Cardiac muscle cell (in vitro differentiated cells and primary cell): ENCODE data around the gene CARD18. TPM values are rescaled to one million over a fixed set of nuclear protein-coding genes. Genes with fewer than 3 reads are reported as not detected.

Source experiments
- DNase-seq, 2 donors: peaks; one replicate each; pipeline versions ENCODE4 v3.0.0 to v3.0.0-alpha.2; 2010 to 2017; ENCODE audit warnings: low read depth in 1 of 2, low spot score in 1 of 2
- H3K27ac ChIP-seq: fragments of 200-600 bp; sonication (generic); 2 replicates; pipeline ENCODE4 v1.5.1; 2016
- H3K27me3 ChIP-seq: fragments of 200-600 bp; sonication (generic); 2 replicates; pipeline ENCODE4 v1.6.0; 2016; ENCODE audit warnings: control low read depth
- H3K36me3 ChIP-seq: fragments of 200-600 bp; sonication (generic); 2 replicates; pipeline ENCODE4 v1.5.1; 2016; ENCODE audit warnings: control low read depth
- H3K4me1 ChIP-seq: fragments of 200-600 bp; sonication (generic); 2 replicates; pipeline ENCODE4 v1.8.1; 2017; ENCODE audit warnings: low read depth, mild to moderate bottlenecking, mixed run types
- H3K4me3 ChIP-seq: fragments of 200-600 bp; sonication (generic); 2 replicates; pipeline ENCODE4 v1.5.1; 2016; ENCODE audit warnings: mild to moderate bottlenecking
- H3K9me3 ChIP-seq: fragments of 200-600 bp; sonication (generic); 2 replicates; pipeline ENCODE4 v1.5.1; 2017; ENCODE audit warnings: low read depth, mild to moderate bottlenecking, control low read depth
- CTCF ChIP-seq: IDR thresholded peaks from 2 replicates; pipeline ENCODE4 v1.5.1; 2012; ENCODE audit warnings: low read depth, mild to moderate bottlenecking, low read length
- polyA plus RNA-seq: library from polyadenylated mRNA; unstranded; fragments of >200 nt; fragmentation: Nextera tagmentation; extraction: Ambion mirVana; gene quantifications from 2 replicates; pipeline ENCODE4 v1.2.1, GENCODE V29; 2016
- total RNA-seq: library from RNA; depleted of rRNA; stranded (reverse); fragments of >200 nt; gene quantifications from 2 replicates; pipeline ENCODE4 v1.2.3, GENCODE V29; 2016

The CARD18 gene
- total and polyA plus RNA-seq, 2 experiments from 2014 or later: 0.50 TPM; not detected in 1

DNA sequence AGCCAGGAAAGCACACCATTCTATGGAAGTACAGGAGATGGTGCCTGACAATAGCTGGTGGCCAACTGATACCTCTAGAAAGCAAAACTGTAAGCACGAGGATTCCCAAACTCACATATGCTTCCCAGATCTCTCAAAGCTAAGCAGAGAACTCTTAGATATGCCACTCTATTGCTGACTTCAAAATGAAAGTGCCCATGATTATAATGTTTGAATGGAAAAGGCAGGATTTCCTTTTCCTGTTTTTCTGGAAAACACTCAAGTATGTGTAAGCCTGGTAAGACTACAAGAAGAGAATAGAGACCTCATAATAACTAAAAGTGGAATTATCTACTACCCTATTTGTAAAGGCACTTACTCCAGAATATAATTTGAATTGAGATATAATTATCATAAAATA is 2.6 kb upstream of the CARD18 start:
- no peak overlapping the region for H3K27ac ChIP-seq
- no peak for DNase-seq
- no peaks in the 10 kb centered on the region for H3K36me3 ChIP-seq
- no peak for TF ChIP-seq CTCF
- H3K27me3 ChIP-seq: no peaks in the 10 kb centered on the region
- no peaks in the 10 kb centered on the region for H3K9me3 ChIP-seq
- no peak overlapping the region for H3K4me3 ChIP-seq
- H3K4me1 ChIP-seq: no peaks in the 10 kb centered on the region

- Histone ChIP-seq H3K4me1 (no peaks in the 10 kb centered on the region), H3K9me3 (no peaks in the 10 kb centered on the region), H3K36me3 (no peaks in the 10 kb centered on the region), H3K27ac (no peak overlapping the region), H3K4me3 (no peak overlapping the region), H3K27me3 (no peaks in the 10 kb centered on the region)
- DNase-seq: peak in 1 of 2 donors; percentile 62
- no peak for TF ChIP-seq CTCF
These were observed 2.3 kb downstream of the CARD18 start for GRCh38 chr11:105137286-105137685.

- Histone ChIP-seq H3K27ac (no peak overlapping the region), H3K9me3 (no peaks in the 10 kb centered on the region), H3K4me1 (no peaks in the 10 kb centered on the region), H3K36me3 (no peaks in the 10 kb centered on the region), H3K4me3 (no peak overlapping the region), H3K27me3 (no peaks in the 10 kb centered on the region)
- peak in 1 of 2 donors; percentile 3 for DNase-seq
- no peak for TF ChIP-seq CTCF
These were observed 3.7 kb downstream of the CARD18 start for GRCh38 chr11:105135883-105136282.

DNA sequence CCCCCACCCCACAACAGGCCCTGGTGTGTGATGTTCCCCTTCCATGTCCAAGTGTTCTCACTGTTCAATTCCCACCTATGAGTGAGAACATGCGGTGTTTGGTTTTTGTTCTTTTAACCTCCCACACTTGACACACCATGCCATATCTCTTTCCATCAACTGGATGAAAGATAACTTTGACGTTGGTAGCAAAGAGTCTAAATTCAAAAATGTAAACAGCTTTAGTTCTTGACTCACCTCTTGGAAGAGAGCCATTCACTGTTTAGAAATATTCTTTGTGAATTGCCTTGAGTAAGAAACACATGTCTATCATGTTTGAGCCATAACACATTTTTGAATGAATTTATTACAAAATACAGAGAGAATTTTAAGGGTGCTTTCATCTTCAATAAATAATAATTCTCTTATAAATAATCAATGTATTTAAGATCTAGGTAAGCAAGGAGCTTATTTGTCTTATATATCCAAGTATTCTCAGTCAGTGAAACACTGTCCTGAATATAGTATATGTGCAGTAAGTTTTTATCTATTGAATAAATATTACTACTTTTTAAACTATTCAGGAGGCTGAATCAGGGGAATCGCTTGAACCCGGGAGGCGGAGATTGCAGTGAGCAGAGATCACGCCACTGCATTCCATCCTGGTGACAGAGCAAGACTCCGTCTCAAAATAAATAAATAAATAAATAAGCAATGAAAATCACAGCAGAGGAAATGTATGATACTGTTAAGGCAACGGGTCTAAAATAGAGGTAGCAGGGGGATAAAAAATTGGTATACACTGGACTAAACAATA is 6.7 kb downstream of the CARD18 start:
- H3K9me3 ChIP-seq: no peaks in the 10 kb centered on the region
- no peak for TF ChIP-seq CTCF
- peak in 1 of 2 donors; percentile 65 for DNase-seq

GRCh38 chr11:105130189-105130813 is 9.3 kb downstream of the CARD18 start:
- no peak for TF ChIP-seq CTCF
- H3K36me3 ChIP-seq: no peaks in the 10 kb centered on the region
- no peak overlapping the region for H3K4me3 ChIP-seq
- no peak overlapping the region for H3K27ac ChIP-seq
- DNase-seq: no peak
- no peaks in the 10 kb centered on the region for H3K4me1 ChIP-seq
- no peaks in the 10 kb centered on the region for H3K9me3 ChIP-seq
- no peaks in the 10 kb centered on the region for H3K27me3 ChIP-seq

More for the DNA sequence above, 6.7 kb downstream of the CARD18 start:
- no peaks in the 10 kb centered on the region for H3K36me3 ChIP-seq
- H3K4me3 ChIP-seq: no peak overlapping the region
- H3K27me3 ChIP-seq: no peaks in the 10 kb centered on the region
- no peaks in the 10 kb centered on the region for H3K4me1 ChIP-seq
- H3K27ac ChIP-seq: no peak overlapping the region
